Raji (cell line): ENCODE results near the gene ZC3H18.

Source experiments
- POLR2A ChIP-seq: IDR thresholded peaks from 2 replicates; pipeline ENCODE4 v1.6.1; 2011; ENCODE audit warnings: low read depth, low read length, control low read depth; ENCODE audit not compliant: insufficient read depth

Gene ZC3H18

DNA sequence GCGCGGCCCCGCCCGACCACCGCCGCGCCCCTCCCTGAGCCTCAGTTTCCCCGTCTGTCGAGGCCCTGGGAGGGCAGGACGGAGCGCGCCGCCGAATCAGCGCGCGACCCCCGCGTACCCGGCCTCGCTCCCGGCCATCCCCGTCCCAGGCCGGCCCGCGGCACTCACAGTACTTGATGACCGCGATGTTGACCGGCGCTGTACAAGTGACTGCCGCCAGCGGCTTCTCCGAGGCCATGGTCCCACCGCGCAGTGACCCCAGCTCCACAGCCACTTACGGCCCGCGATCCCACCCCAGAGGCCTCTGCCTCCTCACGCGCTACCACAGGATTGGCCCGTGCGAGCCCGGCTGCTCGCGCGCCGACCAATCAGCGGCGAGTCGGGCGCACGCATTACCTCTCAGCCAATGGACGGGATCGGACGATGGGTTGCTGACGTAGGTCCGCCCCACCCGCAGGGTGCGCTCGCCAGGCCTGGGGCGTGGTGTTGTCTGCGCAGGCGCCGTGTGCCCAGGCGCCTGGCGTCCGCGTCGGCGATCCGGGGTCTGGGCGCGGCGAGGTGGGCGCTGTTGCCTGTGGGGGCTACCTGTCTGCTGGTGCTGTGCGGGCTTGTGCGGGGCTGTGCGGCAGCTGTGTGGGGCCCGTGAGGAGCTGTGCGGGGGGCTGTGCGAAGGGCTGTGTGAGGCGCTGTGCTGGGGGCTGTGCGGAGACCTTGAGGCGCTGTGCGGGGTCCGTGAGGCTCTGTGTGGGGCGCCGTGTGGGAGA lies 92.8 kb downstream of the ZC3H18 start, which contains the start of gene MVD:
TSS of gene MVD (minus strand) at position 249 of the 764 bp plus-strand sequence. CDS start at position 238, 11 bp downstream.
- TF ChIP-seq POLR2A: peak; percentile 95

DNA sequence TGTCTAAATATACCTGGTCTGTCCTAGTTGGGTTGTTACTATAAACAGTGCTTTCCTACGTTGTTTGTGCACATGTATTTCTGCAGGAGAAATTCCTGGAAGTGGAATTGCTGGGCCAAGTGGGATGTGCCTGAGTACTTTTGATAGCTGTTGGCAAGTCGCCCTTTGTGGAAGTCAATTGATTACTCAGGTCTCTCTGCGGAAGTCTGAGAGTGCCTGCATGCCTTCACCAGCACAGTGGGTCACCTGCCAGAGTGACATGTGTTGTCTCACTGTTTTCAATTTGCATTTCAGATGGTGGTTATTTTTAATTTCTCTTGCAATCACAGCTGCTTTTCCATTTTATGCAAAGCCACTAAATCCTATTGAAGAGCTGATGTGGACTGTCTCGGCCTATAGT lies 94.9 kb downstream of the ZC3H18 start:
- no peak for TF ChIP-seq POLR2A

DNA sequence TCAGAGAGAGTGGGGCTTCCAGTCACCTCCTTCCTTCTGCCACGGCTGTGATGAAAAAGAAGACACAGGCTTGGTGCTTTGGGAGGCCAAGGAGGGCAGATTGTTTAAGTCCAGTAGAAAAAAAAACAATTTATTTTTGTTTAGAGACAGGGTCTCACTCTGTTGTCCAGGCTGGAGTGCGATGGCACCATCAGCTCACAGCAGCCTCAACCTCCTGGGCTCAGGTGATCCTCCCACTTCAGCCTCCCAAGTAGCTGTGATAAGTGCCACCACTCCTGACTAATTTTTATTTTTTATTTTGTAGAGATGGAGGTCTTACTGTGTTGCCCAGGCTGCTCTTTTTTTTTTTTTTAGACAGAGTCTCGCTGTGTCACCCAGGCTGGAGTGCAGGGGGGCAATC lies 95.4 kb downstream of the ZC3H18 start:
- TF ChIP-seq POLR2A: no peak

DNA sequence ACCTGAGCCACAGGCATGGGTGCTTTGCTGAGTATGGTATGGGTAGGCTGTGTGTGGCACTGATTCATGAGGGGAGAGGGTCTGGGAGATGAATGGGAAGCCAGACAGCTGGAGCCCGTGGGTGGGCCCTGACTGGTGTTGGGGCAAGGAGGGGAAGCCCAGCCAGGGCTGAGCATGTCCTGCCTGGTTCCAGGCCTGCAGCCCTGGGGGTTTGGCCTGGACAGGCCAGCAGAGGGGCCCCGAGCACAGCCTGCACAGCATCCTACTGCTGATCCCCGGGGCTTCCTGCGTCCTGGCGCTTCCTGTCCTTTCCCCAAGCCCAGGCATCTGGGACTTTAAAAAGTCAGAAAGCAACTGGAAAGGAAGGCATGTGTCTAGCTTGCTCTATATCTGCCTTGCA lies 97.3 kb downstream of the ZC3H18 start:
- no peak for TF ChIP-seq POLR2A

DNA sequence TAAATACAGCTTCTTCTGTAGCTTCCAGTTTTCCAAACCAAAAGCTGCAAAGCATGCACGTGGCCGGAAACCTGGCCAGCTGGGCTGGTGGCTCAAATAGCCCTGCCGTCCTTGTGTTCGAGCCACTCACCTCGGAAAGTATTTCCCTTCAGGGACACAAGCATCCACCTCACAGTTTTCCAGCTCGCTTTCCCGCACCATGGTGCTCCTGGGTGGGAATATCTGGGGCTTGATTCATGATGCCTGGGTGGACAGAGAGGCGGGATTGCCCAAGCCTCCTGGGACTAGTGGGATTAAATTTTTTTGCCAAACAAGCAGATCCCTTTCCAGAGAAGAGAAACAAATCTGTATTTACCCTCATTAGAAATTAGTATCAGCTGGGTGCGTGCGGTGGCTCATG lies 99.8 kb downstream of the ZC3H18 start:
- TF ChIP-seq POLR2A: no peak

- TF ChIP-seq POLR2A: no peak
Observed at GRCh38 chr16:88671806-88672205, 101.6 kb downstream of the ZC3H18 start.

DNA sequence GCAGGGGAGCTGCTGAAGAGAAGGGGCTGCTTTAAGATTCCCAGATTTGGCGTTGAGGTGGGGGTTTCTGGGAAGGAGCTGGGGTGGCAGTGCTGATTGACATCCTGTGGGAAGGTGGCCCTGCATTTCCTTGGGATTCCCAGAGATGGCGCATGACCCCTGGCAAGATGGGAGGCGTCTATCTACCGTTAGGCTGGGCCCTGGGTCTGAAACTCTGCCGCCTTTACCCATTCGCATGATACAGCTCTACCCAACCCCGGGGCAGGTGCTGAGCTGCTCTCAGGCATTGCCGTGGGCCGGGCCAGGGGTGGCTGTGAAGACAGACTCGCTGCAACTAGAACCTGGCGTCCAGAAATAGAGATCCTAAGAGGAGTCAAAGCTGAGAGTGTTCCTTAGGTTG lies 102.6 kb downstream of the ZC3H18 start:
- no peak for TF ChIP-seq POLR2A

DNA sequence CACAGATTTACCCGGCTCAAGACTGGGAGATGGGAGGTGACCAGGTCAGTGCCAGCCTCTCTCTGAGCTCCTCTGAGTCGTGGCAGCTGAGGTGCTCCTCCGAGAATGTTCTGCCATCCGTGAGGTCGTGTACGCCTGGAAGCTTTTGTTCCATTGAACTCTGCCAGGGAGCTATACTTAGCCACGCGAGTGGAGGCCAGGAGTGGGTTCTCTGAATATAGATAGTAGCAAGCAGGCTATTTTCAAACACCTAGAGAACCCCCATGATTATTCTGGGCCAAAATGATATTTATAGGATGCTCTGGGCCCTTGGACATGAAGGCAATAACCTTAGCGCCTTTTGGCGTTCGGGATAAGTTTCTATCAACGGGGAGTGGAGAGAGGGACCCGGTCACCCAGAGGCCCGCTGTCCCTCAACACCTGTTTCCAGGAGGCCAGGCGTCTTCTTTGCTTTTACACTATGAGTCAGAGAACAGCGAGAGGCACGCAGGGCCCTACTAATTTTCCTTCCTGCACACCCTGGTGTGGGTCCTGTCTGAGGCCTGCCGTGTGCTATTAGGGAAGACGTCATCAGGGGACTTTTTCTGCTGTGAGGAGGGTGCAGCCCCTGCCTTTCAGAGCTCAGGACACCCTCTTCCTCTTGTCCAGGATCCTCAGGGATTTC lies 103.6 kb downstream of the ZC3H18 start:
- no peak for TF ChIP-seq POLR2A

GRCh38 chr16:88676502-88677242 lies 106.5 kb downstream of the ZC3H18 start:
- TF ChIP-seq POLR2A: no peak

DNA sequence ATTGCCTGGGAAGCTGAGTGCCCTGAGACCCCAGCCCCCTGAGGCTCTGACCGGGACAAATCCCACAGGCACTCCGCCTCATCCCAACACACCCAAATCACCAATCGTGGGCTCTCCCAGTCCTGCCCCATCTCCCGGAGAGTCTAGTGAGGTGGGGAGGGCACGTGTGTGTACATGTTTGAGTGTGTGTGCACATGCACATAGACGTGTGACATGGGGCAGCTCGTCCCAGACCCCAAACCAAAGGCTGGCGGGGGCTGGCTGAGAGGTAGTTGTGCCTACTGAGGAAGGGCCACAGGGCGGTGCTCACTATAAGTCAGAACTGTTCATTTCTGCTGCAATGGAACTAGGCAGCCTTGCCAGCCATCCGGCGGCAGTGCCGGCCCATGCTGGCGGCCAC lies 107.5 kb downstream of the ZC3H18 start:
- TF ChIP-seq POLR2A: no peak

GRCh38 chr16:88678224-88678979 lies 108.2 kb downstream of the ZC3H18 start:
- no peak for TF ChIP-seq POLR2A

GRCh38 chr16:88680554-88681083 lies 110.4 kb downstream of the ZC3H18 start:
- TF ChIP-seq POLR2A: no peak

- no peak for TF ChIP-seq POLR2A
Observed at GRCh38 chr16:88681084-88681680, 111.0 kb downstream of the ZC3H18 start.
